ENCODE results near the gene MAP7. TPM values are rescaled to one million over a fixed set of nuclear protein-coding genes. Genes with fewer than 3 reads are reported as not detected.
"Not testable (repeated sequence)": the region's sequence is repeated elsewhere in the genome, so short reads cannot be mapped to it uniquely, and the experiment has no call there.

The MAP7 gene
- total RNA-seq, 1 donor from 2014 or later: 3.2 TPM

- intact Hi-C loops (cut with DNase I): no loop called here
- DNase-seq (ENCODE audit: missing footprints): no peak
- ATAC-seq: no peak
Observed at GRCh38 chr6:136411453-136412354, 138.5 kb downstream of the MAP7 start.

- DNase-seq (ENCODE audit: missing footprints): no peak
- no peak for ATAC-seq
- intact Hi-C loops (cut with DNase I): no loop called here
Observed at GRCh38 chr6:136411025-136411325, 139.2 kb downstream of the MAP7 start.

- DNase-seq (ENCODE audit: missing footprints) (no peak), ATAC-seq (no peak)
- intact Hi-C loops (cut with DNase I): no loop called here
Observed at GRCh38 chr6:136410201-136411024, 139.8 kb downstream of the MAP7 start.

DNA sequence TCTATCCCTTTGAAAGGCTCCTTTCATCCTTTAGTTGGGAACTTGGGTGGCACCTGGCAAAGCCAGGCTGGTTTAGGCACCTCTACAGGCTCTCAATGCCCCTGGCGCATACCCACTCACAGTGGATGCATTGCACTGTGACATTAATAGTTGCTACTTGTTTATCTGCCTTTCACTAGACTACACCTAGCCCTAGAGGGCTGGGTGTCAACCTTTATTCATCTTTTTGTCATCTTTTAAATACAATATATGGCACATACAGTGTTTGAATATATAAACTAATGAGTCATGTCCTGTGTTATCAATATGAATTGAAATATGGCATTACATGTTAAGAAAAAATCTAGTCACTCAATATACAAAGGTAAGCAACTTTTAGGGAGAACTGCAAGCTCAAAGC, 140.6 kb downstream of the MAP7 start:
- intact Hi-C loops (cut with DNase I): no loop called here
- no peak for DNase-seq (ENCODE audit: missing footprints)
- no peak for ATAC-seq

GRCh38 chr6:136408204-136408603, 142.0 kb downstream of the MAP7 start:
- no peak for DNase-seq (ENCODE audit: missing footprints)
- intact Hi-C loops (cut with DNase I): no loop called here

DNA sequence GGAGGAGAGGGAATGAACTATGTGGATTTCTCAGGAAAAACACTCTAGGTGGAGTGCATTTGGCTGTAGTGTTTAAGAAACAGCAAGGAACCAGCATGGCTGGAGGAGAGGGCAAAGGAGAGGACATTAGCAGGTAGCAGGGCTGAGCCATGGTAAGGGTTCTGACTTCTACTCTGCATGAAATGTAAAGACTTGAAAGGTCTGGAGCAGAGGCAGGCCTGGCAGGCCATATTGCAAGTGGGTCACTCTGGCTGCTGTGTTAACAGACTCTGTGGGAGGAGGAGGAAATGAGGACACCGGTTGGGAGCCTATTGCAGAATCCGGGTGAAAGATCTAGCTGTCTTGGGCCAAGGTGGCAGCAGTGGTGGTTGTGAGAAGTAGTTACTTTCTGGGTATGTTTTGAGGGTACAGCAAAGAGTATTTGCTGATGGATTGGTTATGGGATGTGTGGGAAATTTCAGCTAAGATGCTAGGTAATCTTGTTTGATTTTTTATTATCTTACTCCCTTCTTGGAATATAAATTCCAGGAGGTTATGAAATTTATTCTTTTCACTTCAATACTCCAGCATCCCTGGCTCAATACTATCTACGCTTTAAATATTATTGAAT, 144.7 kb downstream of the MAP7 start:
- DNase-seq (ENCODE audit: missing footprints): no peak
- no peak for ATAC-seq
- intact Hi-C loops (cut with DNase I): no loop called here

More at GRCh38 chr6:136408204-136408603, 142.0 kb downstream of the MAP7 start:
- no peak for ATAC-seq

DNA sequence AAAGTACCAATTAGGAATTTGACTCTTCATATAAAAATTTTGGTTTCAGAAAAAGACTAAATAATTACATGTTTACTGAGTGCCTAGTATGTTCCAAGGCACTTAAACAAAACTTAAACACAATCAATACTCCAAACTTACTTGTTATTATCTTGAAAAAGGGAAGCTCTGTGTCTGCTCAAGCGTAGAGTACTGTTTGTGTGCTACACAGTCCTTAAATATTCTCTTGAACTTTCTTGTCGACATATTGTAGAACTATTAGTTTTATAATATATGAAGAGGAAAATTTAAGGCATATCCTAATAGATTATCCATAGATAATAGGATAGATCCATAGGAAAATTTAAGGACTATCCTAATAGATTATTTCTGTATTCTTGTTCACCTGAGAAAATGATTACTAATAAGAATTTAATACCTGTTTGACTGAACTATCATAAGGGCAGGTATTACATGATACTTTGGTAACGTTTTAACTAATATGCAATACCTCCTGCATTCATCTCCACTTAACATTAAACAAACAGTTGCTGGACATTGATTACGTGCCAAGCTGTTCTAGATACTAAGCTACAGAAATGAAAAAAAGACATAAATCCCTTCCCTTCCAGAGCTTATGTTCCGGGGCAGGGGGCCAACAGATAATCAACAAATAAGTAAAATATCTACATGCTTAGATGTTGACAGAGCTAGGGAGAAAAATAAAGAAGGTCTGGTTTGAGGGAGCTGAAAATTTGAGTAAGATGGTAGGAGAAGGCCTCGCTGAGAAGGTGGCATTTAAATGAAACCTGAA, 145.4 kb downstream of the MAP7 start:
- ATAC-seq (no peak), DNase-seq (ENCODE audit: missing footprints) (no peak)
- intact Hi-C loops (cut with DNase I): no loop called here

DNA sequence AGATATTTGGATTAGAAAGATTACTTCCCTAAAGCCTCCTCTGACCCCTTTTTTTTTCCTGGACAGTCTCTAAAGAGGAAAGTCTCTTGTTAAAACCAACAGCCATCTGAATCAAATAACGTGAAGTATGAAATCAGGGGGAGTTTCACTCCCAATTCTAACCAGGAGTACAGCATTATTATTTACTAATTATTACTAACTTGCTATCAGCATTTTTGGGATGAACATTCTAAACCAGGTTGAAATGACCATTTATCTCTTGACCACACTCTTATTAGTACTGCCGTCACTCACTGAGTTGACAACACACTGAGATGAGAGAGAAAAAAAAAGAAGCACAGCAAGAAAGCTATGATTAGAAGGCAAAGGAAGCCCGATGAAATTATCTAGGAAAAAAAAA, 146.2 kb downstream of the MAP7 start:
- intact Hi-C loops (cut with DNase I): no loop called here
- DNase-seq (ENCODE audit: missing footprints): no peak
- ATAC-seq: no peak

DNA sequence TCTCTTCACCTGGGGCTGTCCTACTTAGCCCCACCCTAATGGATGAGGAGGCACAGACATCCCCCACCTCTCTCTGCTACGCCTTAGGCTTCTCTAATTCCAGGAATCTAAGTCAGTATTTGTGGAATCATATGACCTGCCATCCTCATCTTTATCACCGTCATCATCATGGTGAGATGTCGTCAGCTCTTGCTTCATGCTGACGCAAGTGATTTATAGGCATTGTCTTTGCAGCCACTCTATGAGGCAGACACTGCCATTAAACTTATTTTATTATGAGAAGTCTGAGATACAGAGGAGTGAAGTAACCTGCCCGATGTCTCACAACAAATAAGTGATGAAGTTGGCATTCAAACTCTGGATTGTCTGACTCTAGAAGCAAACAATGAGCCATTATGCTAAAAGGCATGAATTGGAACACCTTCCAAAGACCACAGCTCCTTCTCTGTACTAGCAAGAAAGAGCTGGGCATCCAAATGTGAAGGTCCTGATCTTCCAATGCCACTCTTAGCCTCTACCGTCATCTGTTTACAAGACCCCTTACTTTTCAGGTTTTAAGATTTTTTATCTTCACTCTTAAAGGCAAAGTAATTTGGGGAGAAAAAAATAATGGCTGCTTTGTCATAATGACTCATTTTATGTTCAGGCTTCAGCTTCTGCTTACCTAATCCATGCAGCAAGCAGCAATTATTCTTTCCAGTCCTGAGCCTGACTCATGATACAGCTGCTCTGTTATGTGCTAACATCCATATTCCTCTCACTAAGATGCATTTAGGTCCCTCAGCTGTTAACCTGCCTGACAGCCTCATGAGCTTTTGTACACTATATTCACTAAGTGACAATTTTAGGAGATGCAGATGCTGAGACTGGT, 146.9 kb downstream of the MAP7 start:
- intact Hi-C loops (cut with DNase I): no loop called here
- DNase-seq (ENCODE audit: missing footprints) (no peak), ATAC-seq (no peak)

DNA sequence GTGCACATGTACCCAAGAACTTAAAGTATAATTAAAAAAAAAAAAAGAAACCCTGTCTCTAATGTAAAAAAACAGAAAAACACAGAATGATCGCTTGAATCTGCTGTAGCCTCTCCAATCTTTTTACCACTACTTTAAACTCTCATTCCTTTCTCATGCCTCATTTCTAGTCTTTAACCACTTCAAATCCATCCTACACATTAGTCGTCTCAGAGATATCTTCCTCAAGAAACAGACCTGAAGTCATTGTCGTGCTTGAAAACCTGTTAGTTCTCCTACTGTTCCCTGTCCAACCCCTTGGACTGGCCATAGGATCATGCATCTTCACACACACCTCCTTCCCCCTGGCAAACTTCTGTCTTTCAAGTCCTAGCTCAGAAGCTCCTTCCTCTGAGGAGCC, 148.5 kb downstream of the MAP7 start:
- DNase-seq (ENCODE audit: missing footprints) (no peak), ATAC-seq (no peak)
- intact Hi-C loops (cut with DNase I): no loop called here

DNA sequence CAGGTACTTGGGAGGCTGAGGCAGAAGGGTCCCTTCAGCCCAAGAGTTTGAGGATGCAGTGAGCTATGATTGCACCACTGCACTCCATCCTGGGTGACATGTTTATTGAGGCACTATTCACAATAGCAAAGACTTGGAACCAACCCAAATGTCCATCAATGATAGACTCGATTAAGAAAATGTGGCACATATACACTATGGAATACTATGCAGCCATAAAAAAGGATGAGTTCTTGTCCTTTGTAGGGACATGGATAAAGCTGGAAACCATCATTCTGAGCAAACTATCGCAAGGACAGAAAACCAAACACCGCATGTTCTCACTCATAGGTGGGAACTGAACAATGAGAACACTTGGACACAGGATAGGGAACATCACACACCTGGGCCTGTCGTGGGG, 149.0 kb downstream of the MAP7 start:
- ATAC-seq; intact Hi-C loops (cut with DNase I); DNase-seq (ENCODE audit: missing footprints): not testable (repeated sequence)

GRCh38 chr6:136398453-136398852, 151.8 kb downstream of the MAP7 start:
- no peak for ATAC-seq
- no peak for DNase-seq (ENCODE audit: missing footprints)
- intact Hi-C loops (cut with DNase I): no loop called here

- ATAC-seq (no peak), DNase-seq (ENCODE audit: missing footprints) (no peak)
- intact Hi-C loops (cut with DNase I): no loop called here
Observed at GRCh38 chr6:136396908-136397307, 153.3 kb downstream of the MAP7 start.

- intact Hi-C loops (cut with DNase I); ATAC-seq; DNase-seq (ENCODE audit: missing footprints): not testable (repeated sequence)
Observed at GRCh38 chr6:136390959-136391358, 159.3 kb downstream of the MAP7 start.

- no peak for DNase-seq (ENCODE audit: missing footprints)
- intact Hi-C loops (cut with DNase I): no loop called here
- no peak for ATAC-seq
Observed at GRCh38 chr6:136387316-136387715, 162.9 kb downstream of the MAP7 start.

GRCh38 chr6:136383268-136383937, 166.8 kb downstream of the MAP7 start:
- intact Hi-C loops (cut with DNase I): no loop called here
- no peak for ATAC-seq
- DNase-seq (ENCODE audit: missing footprints): no peak

DNA sequence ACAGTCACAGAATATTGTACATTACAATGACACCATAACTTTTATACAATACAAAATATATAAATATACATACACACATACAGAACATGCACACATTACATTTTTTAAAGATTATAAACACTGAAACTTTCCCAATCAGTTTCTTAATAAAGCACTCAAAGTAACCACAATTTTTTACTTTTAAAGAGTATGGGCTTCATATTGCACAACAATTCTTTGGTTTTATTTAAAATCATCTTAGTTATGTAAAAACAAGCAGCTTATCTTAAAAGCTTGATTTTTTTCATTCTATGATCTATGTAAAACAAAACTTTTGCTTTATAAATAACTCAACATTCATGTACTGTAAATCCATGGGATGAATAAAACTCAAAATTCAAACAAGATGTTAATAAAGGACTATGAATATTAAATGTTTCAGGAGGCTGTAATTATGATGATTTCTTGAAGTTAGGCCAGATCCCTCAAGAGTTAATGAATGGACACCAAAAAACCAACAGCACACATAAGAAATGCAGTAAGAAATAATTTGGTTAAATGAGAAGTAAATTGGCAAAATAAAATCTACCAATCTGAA, 167.5 kb downstream of the MAP7 start:
- intact Hi-C loops (cut with DNase I): no loop called here
- no peak for DNase-seq (ENCODE audit: missing footprints)
- ATAC-seq: no peak
